Parathyroid adenoma (tissue), 2 donors: ENCODE measurements around the gene CD9.
"Not testable (repeated sequence)": the region's sequence is repeated elsewhere in the genome, so short reads cannot be mapped to it uniquely, and the experiment has no call there.

Experiments used
- H2AFZ ChIP-seq: fragments of 300-600 bp; sonication (generic); one replicate; pipeline ENCODE4 v1.7.0; 2017; ENCODE audit warnings: antibody characterized with exemption, mild to moderate bottlenecking
- H3K27ac ChIP-seq: fragments of 300-600 bp; sonication (generic); one replicate; pipeline ENCODE4 v1.7.0; 2017
- H3K27me3 ChIP-seq: fragments of 300-600 bp; sonication (generic); one replicate; pipeline ENCODE4 v1.7.0; 2017; ENCODE audit warnings: low read length; ENCODE audit not compliant: control insufficient read depth, insufficient read depth
- H3K36me3 ChIP-seq: fragments of 300-600 bp; sonication (generic); one replicate; pipeline ENCODE4 v1.7.0; 2017; ENCODE audit warnings: low read length; ENCODE audit not compliant: control insufficient read depth, insufficient read depth
- H3K4me1 ChIP-seq: fragments of 300-600 bp; sonication (generic); one replicate; pipeline ENCODE4 v1.7.0; 2017; ENCODE audit warnings: control low read depth
- H3K4me2 ChIP-seq: fragments of 300-600 bp; sonication (generic); one replicate; pipeline ENCODE4 v1.7.0; 2017; ENCODE audit warnings: low read length
- H3K4me3 ChIP-seq: fragments of 300-600 bp; sonication (generic); one replicate; pipeline ENCODE4 v1.7.0; 2017; ENCODE audit warnings: low read depth, low read length
- H3K79me2 ChIP-seq: fragments of 300-600 bp; sonication (generic); one replicate; pipeline ENCODE4 v1.7.0; 2017; ENCODE audit warnings: control low read depth
- H3K9ac ChIP-seq: fragments of 300-600 bp; sonication (generic); one replicate; pipeline ENCODE4 v1.7.0; 2017; ENCODE audit warnings: mild to moderate bottlenecking
- H3K9me3 ChIP-seq: fragments of 300-600 bp; sonication (generic); one replicate; pipeline ENCODE4 v1.7.0; 2017; ENCODE audit warnings: low read length; ENCODE audit not compliant: control insufficient read depth
- TF ChIP-seq, protein P1 (sequence below): fragments of 300-600 bp; sonication (generic); IDR thresholded peaks from one replicate; pipeline ENCODE4 v1.7.0; 2017; ENCODE audit warnings: antibody characterized with exemption, mild to moderate bottlenecking
- donor health status: primary hyperparathyroidism.

The CD9 gene

DNA sequence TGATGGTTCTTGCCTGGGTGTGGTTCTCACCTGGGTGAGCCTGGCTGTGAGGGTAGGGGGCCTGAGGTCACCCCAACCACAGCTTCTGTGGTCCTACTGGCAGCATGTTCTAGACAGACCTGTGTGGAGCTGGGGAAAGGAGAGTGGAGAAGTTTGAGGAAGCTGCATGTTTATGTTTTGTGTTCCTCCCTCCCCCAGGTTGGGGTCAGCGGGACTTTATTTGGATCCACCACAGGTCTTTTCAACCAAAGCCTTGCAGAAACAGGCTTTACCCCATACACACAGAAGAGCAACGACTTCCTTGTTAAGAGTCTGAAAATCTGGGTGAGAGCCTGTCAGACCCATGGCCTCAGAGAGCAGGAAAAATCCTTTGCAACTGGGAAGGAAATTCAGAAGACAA lies 5.6 kb downstream of the CD9 start:
- H3K9me3 ChIP-seq, result no peaks in the 10 kb centered on the region
- peak overlapping the region; percentile 38 for H3K4me3 ChIP-seq
- H3K27ac ChIP-seq, result peak overlapping the region; percentile 99
- no peaks in the 10 kb centered on the region for H3K27me3 ChIP-seq
- H3K4me2 ChIP-seq, result peak overlapping the region; percentile 43
- H3K36me3 ChIP-seq, result no peaks in the 10 kb centered on the region
- H3K9ac ChIP-seq, result no peak overlapping the region
- TF ChIP-seq, protein P1, sequence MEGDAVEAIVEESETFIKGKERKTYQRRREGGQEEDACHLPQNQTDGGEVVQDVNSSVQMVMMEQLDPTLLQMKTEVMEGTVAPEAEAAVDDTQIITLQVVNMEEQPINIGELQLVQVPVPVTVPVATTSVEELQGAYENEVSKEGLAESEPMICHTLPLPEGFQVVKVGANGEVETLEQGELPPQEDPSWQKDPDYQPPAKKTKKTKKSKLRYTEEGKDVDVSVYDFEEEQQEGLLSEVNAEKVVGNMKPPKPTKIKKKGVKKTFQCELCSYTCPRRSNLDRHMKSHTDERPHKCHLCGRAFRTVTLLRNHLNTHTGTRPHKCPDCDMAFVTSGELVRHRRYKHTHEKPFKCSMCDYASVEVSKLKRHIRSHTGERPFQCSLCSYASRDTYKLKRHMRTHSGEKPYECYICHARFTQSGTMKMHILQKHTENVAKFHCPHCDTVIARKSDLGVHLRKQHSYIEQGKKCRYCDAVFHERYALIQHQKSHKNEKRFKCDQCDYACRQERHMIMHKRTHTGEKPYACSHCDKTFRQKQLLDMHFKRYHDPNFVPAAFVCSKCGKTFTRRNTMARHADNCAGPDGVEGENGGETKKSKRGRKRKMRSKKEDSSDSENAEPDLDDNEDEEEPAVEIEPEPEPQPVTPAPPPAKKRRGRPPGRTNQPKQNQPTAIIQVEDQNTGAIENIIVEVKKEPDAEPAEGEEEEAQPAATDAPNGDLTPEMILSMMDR, result no peak
- H3K4me1 ChIP-seq, result peaks cover 77% of the 10 kb centered on the region
- no peak overlapping the region for H2AFZ ChIP-seq
- peaks cover 95% of the 10 kb centered on the region for H3K79me2 ChIP-seq

DNA sequence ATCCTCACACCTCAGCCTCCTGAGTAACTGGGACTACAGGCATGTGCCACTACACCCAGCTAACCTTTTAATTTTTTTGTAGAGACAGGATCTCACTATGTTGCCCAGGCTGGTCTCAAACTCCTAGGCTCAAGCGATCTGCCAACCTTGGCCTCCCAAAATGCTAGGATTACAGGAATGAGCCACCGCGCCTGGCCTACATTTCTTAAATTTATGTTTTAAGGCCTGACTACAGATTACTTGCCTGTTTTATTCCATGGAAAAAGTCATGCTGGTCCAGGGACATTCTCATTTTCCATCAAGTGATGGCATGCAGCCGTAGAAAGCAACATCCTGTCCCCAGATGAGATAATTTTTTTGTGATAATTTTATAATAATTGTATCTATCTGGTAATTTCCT lies 6.1 kb downstream of the CD9 start:
- TF ChIP-seq, protein P1, result no peak
- Histone ChIP-seq H3K9ac (no peak overlapping the region), H3K4me1 (peaks cover 82% of the 10 kb centered on the region), H3K4me3 (no peak overlapping the region), H3K36me3 (no peaks in the 10 kb centered on the region), H3K27me3 (no peaks in the 10 kb centered on the region), H3K27ac (peak overlapping the region; percentile 99), H3K9me3 (no peaks in the 10 kb centered on the region), H3K79me2 (peaks cover 99% of the 10 kb centered on the region), H3K4me2 (no peak overlapping the region), H2AFZ (no peak overlapping the region)

DNA sequence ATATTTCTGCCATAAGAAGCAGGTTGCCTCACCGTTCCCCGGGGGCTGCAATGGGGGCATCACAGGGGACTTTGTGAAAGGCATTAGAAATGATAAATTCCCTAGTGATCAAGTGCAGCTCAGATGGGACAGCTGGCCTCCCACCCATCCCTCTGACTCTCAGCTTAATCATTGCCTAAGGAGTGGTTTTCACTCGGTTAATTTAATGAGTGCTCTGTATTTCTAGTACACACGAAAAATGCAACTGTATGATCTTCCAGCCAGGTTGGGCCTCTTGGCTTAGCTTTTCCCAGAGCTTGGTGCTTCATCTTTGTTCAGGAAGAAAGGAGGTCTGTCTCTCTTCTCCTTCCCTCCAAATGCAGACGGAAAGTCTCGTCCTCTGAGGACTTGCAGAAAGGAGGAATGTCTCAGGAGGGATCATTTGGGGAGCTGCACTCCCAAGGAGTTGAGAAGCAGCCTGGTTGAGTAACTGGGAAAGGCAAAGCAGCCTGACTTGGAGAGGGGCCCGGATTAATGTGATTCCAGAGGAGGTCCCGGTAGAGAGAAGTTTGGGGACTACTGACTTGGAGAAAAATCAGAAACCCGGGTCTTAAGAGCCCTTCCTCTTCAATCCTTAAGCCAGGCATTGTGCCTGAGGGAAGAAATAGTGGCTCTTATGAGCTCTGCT lies 7.2 kb downstream of the CD9 start:
- no peak overlapping the region for H3K4me3 ChIP-seq
- no peak overlapping the region for H2AFZ ChIP-seq
- H3K9me3 ChIP-seq, result no peaks in the 10 kb centered on the region
- no peaks in the 10 kb centered on the region for H3K27me3 ChIP-seq
- no peak overlapping the region for H3K4me2 ChIP-seq
- TF ChIP-seq, protein P1, result no peak
- peak overlapping the region; percentile 99 for H3K27ac ChIP-seq
- peaks cover 92% of the 10 kb centered on the region for H3K4me1 ChIP-seq
- no peaks in the 10 kb centered on the region for H3K36me3 ChIP-seq
- H3K9ac ChIP-seq, result no peak overlapping the region
- peaks cover 99% of the 10 kb centered on the region for H3K79me2 ChIP-seq

DNA sequence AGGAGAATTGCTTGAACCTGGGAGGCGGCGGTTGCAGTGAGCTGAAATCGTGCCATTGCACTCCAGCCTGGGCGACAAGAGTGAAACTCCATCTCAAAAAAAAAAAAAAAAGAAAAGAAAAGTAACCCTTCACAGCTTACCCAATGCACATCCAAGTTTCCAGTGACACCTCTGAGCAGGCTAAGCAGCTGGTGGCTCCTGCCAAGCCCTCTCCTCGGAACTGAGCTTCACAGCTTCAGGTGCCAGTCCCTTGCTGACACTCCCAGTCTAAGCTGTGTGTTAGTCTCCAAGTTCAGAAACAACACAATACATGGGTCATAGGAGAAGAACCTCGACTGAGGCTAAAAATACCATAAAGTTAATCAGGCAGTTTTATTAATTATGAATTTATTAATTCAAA lies 7.9 kb downstream of the CD9 start:
- Histone ChIP-seq H3K36me3 (no peaks in the 10 kb centered on the region), H3K27ac (peak overlapping the region; percentile 99)

DNA sequence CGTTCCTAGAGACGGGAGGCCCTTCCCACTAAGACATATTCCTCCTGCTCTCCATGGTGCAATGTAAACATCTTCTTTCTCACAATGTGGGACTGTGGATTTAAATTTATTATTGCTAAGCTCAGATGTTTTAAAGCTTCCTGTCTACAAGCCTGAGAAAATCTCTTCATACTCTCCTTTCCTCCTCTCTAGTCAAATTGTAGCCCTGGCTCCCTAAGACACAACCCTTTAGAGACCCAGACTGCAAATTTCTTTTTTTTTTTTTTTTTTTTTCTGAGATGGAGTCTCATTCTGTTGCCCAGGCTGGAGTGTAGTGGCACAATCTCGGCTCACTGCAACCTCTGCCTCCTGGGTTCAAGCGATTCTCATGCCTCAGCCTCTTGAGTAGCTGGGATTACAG lies 9.2 kb downstream of the CD9 start:
- H2AFZ ChIP-seq, H3K36me3 ChIP-seq, H3K4me3 ChIP-seq, H3K9me3 ChIP-seq, H3K27me3 ChIP-seq, H3K4me2 ChIP-seq: not testable (repeated sequence)
- peaks cover 93% of the 10 kb centered on the region for H3K4me1 ChIP-seq
- H3K9ac ChIP-seq, result peak overlapping the region; percentile 25
- H3K79me2 ChIP-seq, result peaks cover 95% of the 10 kb centered on the region
- peak overlapping the region; percentile 99 for H3K27ac ChIP-seq

More for the DNA sequence above, 7.9 kb downstream of the CD9 start:
- H3K4me3 ChIP-seq, result no peak overlapping the region
- H3K27me3 ChIP-seq, result no peaks in the 10 kb centered on the region
- peaks cover 97% of the 10 kb centered on the region for H3K79me2 ChIP-seq
- no peak overlapping the region for H3K4me2 ChIP-seq
- peaks cover 92% of the 10 kb centered on the region for H3K4me1 ChIP-seq
- TF ChIP-seq, protein P1, result no peak
- no peak overlapping the region for H2AFZ ChIP-seq
- no peak overlapping the region for H3K9ac ChIP-seq
- no peaks in the 10 kb centered on the region for H3K9me3 ChIP-seq
